Ramos (cell line): Measurements from ENCODE around the gene RBPJL.

Experiments used
- in situ Hi-C: fragments of 300-500 bp; cut with MboI; formaldehyde crosslinking; loops from one replicate; pipeline ENCODE4 v1.14.3; 2022; ENCODE audit warnings: low sequenced_read_pairs; ENCODE audit not compliant: unreplicated experiment

Gene RBPJL

DNA sequence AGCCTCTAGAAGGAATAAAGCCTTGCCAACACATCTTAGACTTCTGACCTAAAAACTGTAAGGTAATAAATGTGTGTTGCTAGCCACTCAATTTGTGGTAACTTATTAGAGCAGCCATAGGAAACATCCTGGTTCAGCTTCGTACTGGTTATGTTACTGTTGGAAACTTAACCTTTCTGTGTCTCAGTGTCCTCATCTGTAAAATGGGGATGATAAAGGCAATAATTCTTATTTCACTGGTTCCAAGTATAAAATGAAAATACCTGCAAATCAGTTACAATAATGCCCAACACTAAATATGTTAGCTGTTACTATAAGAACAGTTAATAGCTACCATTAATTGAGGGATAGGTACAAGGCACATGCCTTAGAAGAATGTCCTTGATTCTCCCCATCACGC lies 14.3 kb upstream of the RBPJL start:
- in situ Hi-C loops, result no loop called here

DNA sequence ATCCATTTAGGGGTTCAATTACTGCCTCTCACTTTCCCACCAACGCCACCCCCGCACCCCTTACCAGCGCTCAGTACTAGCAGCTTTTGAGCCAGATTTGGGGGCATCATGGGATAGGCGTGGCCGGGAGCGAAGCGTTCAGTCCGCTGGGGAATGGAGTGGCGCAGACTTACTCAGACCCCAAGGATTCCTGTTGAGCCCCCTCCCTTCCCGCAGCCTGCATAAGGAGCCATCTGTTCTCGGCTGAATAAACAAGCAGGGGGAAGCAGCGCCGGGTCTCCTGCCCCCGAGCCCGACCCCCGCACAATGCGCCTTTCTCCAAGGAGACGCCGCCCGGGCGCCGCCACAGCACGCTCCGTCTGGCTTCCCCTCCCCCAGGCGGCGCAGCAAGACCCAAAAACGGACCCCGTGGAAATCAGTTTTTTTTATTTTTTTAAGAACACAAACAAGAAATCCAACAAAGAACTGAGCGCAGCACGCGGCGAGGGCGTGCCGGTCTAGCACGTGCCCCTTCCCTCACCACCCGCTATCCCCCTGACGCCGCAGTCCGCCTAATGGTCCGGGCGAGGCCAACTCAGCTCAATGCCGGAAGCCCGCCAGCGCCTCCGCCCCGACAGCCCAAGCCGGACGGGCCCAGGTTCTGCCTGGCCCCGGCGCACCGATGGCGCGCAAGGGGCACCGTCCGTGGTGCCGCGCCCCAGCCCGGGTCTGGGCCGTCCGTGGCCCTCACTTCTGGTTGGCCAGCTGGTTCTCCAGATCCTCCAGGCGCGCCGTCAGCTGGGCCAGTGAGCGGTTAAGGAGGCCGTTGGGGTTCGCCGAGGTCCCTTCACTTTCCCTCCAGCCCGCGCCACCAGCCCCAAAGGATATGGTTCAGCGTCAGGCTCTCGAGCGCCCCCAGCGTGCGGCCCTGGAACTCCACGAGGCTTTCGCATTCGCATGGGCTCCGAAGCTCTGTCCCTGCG lies 13.3 kb upstream of the RBPJL start:
- in situ Hi-C loops, result no loop called here

DNA sequence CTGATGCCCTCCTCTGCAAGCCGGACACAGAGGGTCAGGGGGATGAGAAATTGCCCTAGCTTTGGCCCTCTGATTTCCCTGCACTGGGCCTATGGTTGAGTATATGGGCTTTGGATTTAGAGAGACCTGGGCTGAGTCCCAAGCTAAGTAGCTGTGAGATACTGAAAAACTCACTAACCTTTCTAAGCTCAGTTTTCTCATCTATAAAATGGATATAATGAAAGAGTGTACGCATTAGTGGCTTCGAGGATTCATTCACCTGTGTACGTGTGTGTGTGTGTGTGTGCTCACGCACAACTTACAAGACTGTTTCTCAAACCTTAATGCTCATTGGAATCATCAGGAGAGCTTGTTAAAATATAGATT lies 12.7 kb upstream of the RBPJL start:
- in situ Hi-C loops, result no loop called here

DNA sequence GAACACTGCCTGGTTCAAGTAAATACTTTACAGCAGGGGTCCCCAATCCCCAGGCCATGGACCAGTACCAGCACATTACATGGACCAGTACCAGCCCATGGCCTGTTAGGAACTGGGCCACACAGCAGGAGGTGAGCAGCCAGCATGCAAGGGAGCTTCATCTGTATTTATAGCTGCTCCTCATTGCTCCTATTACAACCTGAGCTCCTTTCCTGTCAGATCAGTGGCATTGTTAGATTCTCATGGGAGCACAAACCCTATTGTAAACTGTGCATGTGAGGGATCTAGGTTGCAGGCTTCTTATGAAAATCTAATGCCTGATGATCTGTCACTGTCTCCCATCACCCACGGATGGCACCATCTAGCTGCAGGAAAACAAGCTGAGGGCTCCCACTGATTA lies 12.0 kb upstream of the RBPJL start:
- in situ Hi-C loops, result no loop called here

DNA sequence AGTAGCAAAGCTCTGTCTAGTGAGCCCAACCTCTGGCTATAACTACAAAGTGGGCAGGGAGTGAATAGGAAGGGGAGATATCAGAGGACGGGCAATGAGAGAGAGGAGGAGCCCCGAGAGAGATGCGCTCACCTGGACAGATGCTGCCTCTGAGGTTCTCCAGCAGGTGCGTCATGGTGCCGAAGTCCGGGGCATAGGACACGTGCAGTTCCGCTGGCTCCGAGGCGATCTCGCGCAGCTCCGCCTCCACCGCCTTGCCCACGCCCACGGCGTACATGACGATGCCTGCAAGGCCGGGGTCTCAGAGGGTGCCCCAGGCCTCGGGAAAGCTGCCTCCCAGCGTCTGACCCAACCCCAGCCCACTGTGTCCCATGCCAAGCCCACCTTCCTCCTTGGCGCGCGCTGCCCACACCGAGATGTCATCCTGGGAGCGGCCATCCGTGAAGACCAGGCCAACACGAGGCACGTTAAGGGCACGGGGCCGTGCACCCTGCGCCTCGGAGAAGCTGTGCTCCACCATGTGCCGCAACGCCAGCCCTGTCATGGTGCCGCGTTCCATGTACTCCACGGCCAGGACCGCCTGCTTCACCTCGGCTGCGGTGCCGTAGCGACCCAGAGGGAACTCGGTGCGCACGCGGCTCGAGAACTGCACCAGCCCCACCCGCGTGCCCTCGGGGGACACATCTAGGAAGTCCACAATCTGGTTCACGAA lies 8.7 kb upstream of the RBPJL start:
- in situ Hi-C loops, result no loop called here

DNA sequence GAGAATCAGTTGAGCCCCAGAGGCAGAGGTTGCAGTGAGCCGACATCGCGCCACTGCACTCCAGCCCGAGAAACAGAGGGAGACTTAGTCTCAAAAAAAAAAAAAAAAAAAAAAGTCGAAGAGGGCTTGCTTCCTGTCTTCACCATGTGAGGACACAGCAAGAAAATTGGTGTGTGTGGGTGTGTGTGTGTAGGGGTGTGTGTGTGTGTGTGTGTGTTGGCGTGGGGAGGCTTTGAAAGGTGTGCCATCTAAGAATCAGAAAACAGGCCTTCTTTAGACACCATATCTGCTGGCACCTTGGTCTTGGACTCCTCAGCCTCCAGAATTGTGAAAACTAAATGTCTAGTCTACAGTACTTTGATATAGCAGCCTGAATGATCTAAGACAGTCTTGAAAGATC lies 6.9 kb upstream of the RBPJL start:
- in situ Hi-C loops, result loop anchor here (25.0 kb wide), 1 partner anchor 463 kb away; no protein-coding TSS in a partner anchor

DNA sequence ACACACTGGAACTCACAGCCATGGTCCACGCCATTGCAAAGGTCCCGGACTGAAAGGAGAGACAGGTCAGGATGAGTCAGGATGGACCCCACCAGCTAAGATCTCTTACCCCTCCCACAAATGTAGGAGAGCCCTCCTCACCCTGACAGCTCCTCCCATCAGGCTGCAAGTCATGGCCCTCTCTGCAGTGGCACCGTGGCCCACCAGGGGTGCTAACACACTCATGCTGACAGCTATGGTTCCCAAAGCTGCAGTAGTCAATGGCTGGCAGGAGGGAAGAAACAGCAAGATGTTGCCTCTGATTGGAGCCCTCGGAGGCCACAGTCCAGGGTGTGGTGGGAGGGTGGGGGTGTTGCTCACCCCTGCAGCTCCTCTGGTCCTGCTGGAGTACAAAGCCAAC lies 5.7 kb upstream of the RBPJL start:
- in situ Hi-C loops, result loop anchor here (25.0 kb wide), 1 partner anchor 461 kb away; no protein-coding TSS in a partner anchor

DNA sequence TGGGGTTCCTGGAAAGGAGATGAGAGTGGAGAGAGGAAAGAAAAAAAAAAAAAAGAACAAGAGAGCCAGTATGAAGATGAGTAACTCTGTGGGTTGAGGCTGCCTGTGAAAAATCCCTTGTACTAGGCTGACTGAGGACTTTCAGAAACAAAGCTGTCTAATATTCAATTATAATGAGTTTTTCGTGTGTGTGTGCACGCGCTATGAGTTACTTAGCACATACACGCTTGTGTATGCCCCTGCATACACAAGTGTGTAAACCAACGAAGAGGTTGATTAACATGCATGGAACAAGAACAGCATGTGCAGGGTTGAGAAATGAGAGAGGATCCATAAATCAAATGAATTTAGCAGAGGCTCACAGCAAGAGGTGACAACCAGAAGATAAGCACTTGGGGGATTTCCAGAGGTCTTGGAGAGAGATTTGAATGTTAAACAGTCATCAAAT lies 4.8 kb upstream of the RBPJL start:
- in situ Hi-C loops, result loop anchor here (25.0 kb wide), 1 partner anchor 460 kb away; no protein-coding TSS in a partner anchor

DNA sequence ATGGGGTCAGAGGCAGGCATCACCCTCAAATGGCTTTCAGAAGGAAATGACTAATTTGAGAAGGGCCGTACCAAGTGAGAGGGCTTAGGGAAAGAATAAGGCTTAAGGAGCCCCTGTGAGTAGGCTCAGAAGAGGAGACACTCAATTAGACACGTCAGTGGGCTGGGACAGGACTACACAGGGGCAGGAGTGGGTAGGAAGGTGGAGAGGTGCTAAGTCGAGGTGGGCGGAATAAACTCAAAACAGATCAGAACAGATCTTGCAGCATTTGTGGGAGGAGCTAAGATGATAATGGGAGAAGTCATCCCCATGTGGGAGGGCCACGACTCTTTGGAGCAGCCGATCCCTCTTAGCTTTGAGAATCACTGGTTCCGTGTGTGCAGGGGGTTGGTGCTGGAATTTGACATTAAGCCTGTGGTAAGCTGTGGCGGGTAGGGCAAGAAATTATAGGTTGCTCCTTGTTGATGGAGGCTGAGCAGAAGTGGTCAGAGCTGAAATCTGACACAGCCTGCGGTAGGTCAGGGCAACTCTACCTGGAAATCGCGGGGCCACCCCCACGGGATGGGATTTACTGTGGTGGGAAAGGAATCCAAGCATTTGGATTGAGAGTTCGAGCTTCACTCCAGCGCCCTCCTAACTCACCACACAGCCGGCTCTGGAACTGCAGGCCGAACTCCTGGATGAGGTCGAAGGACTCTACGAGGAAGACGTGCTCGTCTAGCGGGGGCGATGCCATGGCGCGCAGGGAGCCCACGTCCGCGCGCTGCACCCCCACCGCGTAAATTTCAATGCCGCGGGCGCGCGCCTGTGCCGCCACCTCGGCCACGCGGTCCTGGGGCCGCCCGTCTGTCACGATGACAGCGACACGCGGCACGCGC lies 2.8 kb upstream of the RBPJL start:
- in situ Hi-C loops, result loop anchor here (25.0 kb wide), 1 partner anchor 458 kb away; no protein-coding TSS in a partner anchor

DNA sequence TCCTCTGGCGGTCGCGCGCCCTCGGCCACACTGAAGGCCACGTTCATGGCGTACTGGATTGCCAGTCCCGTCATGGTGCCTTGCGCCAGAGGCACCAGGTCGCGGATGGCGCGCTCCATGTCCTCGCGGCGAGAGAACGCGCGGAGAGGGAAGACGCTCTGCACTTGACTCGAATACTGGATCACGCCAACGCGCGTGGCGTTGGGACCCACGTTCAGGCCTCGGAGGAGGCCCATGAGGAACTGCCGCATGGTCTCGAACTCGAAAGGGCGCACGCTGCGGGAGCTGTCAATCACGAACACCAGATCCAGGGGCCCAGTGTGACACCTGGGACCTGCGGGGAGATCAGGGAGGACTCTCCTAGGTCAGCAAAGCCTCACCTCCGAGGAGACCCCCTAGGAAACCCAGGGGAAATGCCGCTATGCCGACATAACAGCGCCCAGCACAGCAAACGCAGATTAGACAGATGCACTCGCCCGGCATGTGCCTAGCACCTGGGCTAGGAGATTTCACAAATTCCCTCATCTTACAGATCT lies 2.1 kb upstream of the RBPJL start:
- in situ Hi-C loops, result loop anchor here (25.0 kb wide), 1 partner anchor 458 kb away; no protein-coding TSS in a partner anchor

DNA sequence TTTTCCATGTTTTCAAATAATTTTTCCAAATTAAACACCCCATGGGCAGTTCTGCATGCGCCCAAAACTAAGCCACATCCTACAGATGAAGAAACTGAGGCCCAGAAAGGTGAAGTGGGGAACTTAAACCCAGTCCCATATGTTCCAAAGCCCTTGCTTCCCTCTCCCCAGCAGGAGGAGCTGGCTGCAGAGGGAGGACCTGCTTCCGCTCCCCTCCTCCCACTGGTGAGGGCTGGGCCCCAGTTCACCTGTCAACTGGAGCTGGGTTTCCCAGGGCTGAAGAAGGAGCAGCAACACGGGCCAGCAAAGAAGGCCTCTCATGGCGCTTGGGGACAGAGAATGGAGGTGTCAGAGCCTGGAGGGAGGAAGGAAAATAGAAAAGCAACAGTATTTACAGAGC lies 1.4 kb upstream of the RBPJL start:
- in situ Hi-C loops, result loop anchor here (25.0 kb wide), 1 partner anchor 457 kb away; no protein-coding TSS in a partner anchor

DNA sequence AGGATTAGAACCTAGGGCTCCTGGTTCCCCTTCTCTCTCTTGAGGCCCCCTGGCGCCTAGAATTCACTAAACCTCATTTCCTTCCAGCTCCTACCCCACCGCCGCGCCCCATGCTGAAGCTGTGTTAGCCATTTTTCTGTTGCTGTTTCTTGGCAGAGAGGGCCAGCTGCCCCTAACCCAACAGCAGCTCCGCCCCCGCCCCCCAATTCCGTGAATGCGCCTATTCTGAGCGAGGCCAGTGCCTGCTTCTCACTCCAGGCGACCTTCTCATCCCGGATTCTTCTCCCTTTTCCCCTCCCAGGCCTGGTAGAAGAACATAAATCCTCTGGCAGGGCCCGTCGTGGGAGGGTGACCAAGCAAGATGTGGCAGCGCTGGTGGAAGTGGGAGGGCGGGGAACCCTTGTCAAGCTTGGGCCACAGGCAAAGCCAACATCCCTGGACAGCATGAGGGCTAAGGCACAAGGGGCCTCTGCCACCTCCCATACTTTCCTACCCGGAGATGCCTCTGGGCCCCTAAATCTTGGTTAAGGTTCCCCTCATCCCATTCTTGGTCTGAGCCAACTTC lies 518 bp downstream of the RBPJL start:
- in situ Hi-C loops, result loop anchor here (25.0 kb wide), 1 partner anchor 455 kb away; no protein-coding TSS in a partner anchor

DNA sequence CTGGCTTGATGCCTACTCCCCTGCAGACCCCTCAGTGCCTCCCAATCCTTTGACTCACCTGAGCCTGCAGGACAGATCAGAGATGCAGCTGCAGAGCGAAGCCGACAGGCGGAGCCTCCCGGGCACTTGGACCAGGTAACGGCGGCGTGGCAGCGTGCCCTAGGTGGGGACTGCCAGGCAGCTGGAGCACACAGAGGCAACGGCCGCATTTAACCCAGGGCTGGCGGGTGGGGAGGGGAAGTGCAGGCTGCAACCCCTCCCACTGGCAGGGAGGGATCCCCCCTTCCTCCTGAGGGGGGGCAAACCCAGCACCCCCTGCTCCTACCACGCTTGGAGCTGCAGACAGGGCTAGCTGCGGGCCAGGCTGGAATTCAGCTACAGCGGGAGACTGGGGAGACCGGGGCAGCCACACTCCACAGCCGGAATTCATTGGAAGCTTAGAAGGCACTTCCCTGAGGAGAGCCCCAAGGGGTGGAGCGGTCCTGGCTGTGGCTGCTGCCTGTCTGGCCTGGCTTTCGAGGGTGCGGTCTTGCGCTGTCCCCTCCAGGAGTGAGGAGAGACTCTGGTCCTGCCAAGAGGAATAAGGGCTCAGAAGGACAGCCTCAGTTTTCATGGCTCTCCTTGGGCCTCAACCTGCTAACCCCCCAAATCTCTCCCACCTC lies 1.6 kb downstream of the RBPJL start, which contains the start of gene MATN4:
TSS of gene MATN4 (minus strand) at position 183 of the 662 bp plus-strand sequence. CDS start 2,717 bp downstream, outside the sequence.
- in situ Hi-C loops, result loop anchor here (25.0 kb wide), 1 partner anchor 454 kb away; no protein-coding TSS in a partner anchor

DNA sequence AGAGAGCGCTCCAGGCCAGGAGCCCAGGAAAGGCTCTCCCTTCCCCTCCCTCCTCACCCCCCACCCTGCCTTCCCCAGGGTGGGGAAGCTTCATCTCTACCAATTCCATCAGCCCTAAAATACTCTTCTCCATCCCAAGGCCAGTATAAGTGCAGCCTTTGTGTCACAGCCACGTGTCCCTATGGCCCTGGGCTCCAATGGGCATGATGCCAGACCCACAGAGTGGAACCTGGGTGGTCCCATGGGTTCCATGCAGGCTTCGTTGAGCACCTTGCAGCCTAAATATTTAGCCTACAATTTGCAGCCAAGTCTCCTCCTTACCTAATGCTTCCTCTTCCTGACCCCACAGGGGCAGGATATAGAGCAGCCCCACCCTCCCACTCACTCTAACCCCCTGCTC lies 2.4 kb downstream of the RBPJL start:
- in situ Hi-C loops, result loop anchor here (25.0 kb wide), 1 partner anchor 453 kb away; no protein-coding TSS in a partner anchor

DNA sequence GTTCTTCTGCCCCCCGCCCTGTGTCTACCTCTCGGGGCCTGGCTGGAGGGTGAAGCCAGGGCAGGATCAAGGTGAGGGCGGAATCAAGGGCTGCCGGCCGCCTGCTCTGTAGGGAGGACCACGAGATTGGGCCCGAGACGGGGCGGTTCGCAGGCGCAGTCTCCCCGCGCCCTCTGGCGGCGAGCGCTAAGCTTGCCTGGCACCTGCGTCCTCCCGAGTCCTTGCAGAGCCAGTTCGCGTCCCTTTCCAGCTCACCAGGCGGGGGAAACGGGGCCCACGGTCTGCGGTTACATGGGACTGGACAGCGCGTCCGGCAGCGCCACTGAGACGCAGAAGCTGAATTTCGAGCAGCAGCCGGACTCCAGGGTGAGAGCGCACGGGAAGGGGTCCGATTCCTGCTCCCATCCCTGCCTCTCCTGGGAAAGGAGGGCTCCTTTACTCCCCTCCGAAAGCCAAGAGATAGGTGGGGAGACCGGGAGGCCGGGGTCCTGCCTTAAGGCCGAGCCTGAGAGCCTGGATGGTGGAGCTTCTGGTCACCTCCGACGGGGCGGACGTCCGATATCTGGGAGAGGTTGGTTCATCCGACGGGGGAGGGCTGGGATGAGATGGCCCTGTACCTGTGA lies 5.1 kb downstream of the RBPJL start:
- in situ Hi-C loops, result loop anchor here (25.0 kb wide), 1 partner anchor 451 kb away; no protein-coding TSS in a partner anchor

DNA sequence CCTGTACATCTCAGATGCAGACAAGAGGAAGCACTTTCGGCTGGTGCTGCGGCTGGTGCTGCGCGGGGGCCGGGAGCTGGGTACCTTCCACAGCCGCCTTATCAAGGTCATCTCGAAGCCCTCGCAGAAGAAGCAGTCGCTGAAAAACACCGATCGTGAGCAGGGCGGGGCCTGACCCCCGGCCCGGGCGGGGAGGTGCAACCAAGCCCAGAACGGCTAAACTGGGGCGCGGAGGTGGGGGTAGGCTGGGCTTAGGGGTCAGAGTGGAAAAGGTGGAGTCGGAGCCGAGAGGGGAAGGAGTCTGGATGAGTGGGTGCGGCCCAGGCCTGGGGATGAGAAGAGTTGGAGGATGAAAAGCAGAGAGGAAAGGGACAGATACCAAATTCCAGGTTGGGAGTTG lies 5.6 kb downstream of the RBPJL start:
- in situ Hi-C loops, result loop anchor here (25.0 kb wide), 1 partner anchor 450 kb away; no protein-coding TSS in a partner anchor

DNA sequence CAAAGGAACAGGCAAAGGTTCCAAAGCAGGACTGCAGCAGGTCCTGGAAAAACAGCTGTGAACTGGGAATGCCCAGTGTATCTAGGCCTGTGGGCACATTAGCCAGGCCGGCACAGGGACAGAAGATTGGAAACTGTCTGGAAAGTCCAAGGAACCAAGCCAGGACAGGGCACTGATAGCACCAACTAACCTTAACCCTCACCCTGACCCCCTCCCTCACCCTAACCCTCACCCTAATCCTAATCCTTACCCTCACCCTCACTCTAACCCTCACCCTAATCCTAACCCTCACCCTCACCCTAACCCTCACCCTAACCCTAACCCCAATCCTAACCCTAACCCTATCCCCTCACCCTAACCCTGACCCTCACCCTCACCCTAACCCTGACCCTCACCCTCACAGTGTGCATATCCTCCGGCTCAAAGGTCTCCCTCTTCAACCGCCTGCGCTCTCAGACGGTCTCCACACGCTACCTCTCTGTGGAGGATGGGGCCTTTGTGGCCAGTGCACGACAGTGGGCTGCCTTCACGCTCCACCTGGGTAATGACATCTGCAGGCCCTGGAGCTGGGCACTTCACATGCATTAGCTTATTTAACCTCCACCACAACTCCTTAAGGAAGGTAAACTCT lies 6.5 kb downstream of the RBPJL start:
- in situ Hi-C loops, result loop anchor here (25.0 kb wide), 1 partner anchor 449 kb away; no protein-coding TSS in a partner anchor
